GM18499 (cell line): ENCODE measurements around the gene TBL1XR1.
A peak's percentile ranks its signal among the peaks of the same experiment; 100 is the strongest.

ENCODE experiments used
- ATAC-seq: cut with Tn5 transposase; IDR thresholded peaks from one replicate; pipeline ENCODE4 v1.9.1; 2021; ENCODE audit warnings: moderate number of reproducible peaks; ENCODE audit not compliant: insufficient read depth, unreplicated experiment

The TBL1XR1 gene

DNA sequence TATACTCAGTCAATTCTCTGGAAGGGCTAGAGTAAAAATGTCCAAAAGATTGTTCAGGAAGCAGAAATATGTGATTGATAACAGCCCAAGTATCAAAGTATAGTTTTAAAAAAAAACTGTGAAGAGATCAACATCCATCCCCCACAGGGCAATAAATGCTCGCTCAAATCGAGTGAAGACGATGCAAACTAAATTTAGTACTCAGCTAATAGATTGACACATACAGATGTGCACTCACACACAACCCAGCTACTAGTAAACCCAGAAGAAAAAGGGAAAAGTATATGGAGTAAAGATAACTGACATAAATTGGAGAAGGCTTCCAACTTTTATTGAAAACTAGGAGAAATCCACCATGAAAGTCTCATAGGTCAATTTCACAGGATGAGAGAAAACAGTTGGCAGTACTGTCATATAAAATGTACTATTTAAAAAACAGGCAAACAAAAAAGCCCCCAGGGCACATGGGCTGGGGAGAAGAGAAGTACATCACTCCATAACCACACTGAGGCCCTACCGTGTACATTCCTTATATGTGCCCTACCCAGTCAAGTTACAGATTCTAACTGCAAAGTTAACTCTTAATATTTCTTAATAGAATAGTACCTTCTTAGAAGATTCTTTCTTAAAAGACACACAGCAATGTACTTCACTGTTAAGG is 125.7 kb downstream of the TBL1XR1 start:
- no peak for ATAC-seq

DNA sequence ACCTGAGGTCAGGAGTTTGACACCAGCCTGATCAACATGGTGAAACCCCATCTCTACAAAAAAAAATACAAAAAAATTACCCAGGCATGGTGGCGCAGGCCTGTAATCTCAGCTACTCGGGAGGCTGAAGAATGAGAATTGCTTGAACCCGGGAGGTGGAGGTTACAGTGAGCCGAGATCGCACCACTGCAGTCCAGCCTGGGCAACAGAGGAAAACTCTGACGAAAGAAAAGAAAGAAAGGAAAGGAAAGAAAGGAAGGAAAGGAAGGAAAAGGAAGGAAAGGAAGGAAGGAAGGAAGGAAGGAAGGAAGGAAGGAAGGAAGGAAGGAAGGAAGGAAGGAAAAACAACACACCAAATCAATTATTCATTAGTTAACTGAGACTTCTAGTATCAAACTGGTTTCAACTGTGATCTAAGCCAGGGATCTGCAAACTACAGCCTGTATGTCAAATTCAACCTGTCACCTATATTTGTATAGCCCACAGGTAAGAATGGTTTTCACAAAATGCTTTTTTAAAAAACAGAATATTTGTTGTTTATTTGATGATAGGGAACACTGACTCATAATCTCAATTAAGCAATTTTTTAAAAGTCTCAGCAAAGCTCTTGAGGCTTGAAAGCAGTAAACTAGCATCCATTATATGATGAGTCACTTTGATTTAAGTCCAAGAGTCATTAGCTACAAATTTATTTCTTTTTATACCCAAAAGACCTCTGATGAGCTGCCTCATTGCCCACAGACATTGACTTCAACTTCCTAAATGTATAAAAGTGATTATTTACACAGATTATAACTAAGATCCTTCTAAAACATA is 127.6 kb downstream of the TBL1XR1 start:
- no peak for ATAC-seq

DNA sequence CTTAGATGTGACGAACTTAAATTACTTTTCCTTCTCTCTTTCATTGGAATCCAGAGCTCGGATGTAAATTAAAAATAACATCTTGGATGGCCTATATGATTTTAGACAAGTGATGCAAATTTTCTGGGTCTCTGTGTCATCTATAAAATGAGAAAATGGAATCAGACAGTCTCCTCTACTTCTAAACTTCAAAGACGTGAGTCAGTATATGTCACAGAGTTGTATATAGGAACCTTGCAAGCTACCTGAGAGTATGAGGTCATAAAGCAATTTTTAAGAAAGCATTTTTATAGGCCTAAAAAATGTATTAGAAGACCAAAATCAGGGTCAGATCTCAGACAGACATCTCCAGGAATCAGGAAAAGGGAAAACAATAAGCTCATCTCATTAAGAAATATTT is 128.3 kb downstream of the TBL1XR1 start:
- no peak for ATAC-seq

DNA sequence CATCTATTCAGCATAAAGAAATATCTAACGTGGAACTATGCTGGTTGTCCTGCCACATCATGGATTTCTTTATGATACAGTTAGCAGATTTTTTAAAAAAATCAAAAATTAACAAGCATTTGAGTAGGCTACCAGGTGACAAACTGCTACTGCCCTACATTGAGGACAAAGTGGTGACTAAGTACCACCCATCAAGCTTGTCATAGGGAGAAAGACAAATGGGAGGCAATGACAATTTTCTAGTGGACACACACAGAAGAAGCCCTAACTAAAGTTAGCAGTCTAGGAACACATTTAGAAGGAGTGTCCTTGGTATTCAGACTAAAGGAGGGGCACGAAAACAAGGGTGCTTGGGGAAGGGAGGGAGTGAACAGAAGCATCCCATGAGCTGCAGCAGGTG is 131.2 kb downstream of the TBL1XR1 start:
- no peak for ATAC-seq

DNA sequence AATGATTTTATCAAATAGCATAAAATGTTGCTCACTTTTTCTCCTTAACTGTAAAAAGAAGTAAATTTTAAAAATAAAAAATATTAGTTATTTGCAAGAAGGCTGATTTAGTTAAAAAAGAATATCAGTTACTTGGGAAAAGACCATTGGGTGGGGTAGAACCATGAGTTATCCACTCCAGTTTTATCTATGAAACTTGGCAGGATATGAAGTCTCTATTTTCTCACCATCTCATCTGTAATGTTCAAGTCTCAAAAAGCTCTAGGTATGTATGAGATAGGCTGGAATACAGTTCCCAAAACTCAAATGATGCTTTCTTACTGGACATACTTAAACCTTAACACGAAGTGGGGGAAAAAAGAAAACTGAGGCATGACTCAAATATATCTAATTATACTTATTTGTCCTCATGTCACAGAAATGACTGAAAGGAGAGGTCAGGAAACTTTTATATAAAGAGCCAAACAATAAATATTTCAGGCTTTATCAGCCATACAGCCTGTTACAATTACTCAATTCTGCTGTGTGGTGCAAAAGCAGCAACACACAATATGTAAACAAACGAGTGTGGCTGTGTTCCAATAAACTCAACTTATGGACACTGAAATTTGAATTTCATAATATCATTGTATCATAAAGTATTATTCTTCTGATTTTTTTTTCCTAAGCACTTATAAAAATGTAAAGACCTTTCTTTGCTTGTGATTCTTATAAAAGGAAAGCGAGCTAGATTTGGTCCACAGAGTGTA is 131.8 kb downstream of the TBL1XR1 start:
- no peak for ATAC-seq

DNA sequence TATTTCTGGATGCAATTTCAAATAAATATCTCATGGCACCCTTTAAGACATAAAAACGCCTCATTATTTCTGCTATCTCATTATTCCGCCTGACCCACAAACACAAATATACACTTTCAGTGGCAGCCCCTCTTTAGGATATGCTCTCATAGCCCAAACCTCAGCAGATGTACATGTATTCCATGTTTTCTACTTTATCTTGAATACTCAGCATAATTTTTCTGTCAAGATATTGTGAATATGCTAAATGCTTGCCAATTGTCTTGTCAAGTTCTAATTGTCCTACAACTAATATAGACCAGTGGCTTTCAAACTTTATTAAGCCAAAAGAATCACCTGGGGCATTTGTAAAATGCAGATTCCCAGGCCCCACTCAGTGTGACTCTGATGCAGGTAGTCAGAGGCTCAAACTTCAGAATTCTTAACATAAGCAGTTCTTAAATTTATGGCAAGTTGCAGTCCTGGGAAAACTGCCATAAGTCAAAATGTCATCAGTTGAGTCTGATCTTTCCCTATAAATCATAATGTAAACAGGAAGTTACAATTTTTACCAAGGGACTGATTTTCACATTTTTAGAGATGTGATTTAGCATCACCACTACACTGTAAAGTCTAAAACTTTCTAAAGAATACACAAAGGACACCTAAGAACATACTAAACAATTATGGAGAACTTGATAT is 135.1 kb downstream of the TBL1XR1 start:
- ATAC-seq, result no peak

DNA sequence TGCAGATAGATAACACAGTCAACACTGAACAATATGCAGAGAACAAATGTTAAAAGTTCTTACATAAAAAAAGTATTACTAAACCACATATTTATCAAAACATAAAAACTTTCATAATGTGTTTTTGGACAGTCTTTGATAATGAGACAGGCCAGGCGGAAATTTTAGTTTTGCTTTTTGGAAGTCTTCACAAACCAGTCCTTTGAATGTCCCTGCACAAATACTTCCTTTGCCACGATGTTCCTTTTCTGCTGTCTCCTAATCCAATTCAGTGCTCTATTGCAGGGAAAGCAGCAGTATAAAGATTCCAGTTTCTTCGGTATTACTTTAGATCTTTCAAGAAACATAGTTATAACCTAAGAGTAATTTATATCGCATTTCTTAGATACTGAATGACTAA is 135.9 kb downstream of the TBL1XR1 start:
- no peak for ATAC-seq

DNA sequence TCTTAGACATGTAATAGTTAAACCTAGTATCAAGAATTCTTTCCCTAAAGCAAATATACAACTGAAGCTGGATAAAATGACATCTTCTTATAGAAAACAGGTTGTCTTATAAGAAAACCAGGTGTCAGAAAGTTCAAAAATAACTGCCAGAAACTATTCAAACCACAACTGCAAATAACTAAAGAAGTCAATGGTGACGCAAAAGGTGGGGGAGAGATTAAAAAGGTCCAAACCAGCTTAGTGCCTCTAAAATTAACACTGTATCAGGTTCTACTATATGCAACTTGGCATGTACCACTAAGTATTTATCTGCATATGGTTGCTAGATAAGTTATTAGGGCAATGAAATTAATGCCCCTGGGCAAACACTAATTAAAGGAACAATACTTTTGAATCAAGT is 136.8 kb downstream of the TBL1XR1 start:
- ATAC-seq, result no peak

DNA sequence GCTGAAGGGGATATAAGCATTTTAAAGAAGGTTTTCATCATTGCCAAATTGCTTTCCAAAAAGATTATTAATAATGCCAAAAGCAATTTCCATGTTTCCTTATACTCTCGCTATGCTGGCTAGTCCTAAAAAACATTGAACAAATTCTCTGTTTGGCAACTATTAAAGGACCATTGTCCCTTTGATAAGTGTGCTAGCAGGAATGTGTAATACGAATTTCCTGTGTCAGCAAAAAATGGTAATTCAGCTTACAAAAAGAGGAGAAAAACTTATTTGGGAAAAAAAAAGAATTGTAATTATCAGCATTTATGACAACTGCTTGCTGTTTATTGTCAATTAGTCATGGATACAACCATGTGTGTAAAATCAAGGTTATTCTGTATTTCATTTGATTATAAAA is 138.6 kb downstream of the TBL1XR1 start:
- ATAC-seq, result no peak

DNA sequence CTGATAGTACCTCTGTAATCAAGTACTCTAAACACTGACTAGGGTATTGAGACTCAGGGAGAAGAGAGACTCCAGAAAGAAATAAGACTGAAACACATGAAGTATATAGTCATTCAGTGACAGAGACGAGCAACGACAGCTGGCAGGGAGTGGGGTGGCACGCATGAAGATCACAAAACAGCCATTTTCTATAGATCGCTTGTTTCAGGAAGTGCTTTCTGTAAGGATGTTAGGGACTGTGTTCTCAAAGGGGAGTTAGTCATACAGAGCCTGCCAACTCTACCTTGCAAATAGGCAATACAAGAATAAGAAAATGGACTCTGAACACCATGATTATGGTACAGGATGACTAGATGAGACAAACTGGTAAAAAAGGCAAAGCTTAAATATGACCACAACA is 139.5 kb downstream of the TBL1XR1 start:
- ATAC-seq, result peak; percentile 96

DNA sequence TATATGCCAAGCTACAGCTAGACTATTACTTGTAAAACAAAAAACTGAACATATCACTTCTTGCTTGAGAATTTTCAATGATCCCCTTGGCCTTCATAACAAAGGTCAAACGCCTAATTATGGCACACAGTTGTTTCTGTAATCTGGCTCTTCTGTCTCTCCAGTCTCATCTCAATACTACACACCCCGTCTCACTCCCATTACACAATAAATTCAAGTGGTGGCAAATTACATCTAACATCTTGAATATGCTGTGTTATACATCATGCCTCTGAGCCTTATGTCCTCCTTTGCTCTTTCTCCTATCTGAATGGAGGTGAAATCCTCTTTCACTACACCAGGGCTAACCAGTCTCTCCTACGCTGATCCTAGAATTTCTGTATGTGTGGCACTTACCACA is 140.4 kb downstream of the TBL1XR1 start:
- ATAC-seq, result no peak

DNA sequence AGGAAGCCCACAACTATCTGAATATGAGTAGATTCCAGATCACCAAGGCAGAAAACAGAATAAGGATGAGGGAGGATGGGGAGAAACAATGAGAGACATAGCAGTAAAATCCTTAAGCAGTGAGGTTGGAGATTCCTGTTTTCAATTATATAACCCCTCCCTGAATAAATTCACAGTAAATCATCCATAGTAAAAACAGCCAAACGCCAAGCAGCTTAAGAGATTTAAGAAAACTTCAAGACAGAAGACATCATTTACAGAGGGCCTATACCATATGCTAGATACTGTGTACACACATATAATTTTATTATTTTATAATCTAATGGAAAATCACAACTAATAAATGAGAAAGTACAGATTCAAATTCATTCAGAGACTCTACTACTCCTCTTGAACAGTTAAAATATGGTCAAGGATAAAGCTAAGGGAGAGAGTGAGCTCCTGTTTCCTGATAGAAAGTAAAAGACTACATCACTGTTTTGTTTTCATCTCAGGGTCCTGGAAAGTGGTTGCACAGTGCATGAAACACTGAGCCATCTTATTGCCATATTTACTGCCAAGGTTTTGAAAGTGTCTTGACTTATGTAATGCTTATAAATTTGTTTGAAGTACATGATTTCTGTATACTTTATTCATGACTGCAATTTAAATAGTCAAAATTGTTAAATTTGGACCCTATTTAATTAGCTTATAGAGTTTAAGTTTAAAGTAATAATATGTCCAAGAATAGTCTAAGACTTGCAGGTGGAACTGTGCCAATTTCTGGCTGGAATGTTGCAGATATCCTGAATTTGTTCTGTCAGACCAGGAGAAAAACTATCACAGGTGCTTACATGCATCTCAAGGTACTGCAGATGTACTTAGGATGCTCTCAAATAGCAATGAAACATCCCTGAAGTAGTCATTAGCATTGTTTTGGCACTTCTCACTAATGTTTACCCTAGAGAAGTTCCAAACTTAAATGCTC is 141.4 kb downstream of the TBL1XR1 start:
- ATAC-seq, result no peak

DNA sequence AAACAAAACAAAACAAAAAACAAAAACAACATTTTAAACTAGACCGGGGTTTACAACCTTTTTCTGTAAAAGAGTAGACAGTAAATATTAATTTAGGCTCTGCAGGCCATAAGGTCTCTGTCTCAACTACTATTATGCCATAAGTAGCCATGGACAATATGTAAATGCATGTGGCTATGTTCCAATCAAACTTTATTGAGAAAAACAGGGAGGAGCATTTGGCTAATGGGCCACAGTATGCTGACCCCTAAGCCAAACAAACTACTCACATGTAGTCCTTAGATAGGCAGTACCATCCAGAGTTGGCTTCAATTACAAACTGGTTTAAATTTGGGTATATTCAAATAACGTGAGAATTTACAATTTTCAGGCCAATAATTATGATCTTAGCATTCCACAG is 144.2 kb downstream of the TBL1XR1 start:
- ATAC-seq, result no peak

DNA sequence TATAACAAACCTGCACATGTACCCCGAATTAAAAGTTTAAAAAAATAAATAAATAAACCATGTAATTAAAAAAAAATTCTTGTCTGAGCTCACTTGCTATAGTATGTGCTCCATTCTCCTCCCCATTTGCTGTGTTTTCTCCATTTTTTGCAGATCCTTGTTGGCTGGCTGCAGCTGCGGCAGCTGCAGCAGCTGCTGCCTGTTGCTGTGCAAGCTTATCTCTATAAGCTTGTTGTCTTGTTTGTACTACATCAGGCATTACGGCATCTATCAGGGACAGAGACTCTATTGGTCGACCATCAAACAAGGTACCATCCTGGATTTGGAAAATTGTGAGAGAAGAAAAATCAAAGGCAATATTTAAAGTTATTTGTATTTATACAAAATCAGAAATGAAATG is 145.9 kb downstream of the TBL1XR1 start:
- no peak for ATAC-seq

DNA sequence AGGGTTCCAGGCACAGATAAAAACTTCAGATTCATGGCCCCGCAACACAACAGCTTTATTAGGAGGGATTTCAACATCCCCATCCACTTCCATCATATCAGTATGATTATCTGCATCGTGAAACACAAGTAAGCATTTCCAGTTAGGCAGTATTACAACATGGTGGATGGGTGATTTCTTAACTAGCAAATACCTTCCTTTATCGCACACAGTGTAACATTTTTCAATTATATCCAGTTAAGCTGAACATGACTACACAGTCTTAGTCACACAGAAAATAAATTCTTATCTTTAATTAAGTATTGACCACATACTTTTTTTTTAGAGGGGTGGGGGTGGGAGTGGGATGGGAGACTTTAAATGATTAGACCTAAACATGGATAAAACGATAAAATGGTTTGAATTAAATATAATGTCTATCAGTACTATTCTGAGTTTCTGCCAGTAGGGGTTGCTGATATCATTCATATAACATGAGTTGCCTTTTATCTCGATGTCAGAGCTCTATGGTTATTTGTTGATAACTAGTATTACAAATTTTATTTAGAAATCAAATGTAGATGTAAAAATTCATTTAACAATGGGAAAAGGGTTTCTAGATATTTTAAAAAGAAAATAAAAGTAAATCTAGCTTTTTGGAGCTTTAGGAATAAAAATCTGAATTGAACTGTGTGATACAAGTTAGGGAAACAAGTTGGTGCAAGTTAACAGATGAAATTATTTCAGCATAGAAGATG is 146.6 kb downstream of the TBL1XR1 start:
- peak; percentile 66 for ATAC-seq

DNA sequence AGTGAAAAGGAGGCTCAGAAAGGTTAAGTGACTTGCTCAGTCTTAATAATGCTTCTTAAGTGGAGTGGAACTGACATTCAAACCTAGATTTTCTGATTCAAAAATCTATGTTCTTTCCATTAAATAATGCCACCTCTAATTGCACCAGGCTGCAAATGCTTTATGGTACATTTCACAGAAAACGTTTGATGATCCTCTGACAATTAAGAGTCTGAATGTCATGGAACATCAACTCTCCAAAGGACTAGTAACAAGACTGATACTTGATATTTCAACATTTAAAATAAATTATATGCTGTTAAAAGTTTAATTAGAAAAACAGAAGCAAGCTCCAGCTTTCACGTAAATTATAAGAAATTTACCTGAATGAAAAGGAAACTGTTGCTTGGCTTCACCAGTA is 151.5 kb downstream of the TBL1XR1 start:
- no peak for ATAC-seq

DNA sequence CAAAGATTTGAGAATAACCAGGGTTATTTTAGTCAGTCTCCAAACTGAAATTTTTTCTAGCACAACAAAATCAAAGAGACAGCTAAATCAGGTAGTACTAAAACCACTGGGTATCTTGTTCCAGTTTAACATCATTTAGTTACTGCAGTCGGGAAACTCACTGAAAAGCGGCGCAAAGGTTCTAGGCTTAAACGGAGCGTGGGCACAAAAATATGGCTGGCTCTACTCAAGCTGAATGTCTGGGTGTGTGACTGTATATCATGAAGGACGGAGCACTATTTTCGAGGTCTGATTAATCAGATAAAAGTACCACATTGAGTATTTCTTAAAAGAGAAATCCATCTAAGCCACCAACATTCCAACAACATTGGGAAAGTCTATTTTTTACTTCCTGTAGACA is 152.1 kb downstream of the TBL1XR1 start:
- ATAC-seq, result no peak

DNA sequence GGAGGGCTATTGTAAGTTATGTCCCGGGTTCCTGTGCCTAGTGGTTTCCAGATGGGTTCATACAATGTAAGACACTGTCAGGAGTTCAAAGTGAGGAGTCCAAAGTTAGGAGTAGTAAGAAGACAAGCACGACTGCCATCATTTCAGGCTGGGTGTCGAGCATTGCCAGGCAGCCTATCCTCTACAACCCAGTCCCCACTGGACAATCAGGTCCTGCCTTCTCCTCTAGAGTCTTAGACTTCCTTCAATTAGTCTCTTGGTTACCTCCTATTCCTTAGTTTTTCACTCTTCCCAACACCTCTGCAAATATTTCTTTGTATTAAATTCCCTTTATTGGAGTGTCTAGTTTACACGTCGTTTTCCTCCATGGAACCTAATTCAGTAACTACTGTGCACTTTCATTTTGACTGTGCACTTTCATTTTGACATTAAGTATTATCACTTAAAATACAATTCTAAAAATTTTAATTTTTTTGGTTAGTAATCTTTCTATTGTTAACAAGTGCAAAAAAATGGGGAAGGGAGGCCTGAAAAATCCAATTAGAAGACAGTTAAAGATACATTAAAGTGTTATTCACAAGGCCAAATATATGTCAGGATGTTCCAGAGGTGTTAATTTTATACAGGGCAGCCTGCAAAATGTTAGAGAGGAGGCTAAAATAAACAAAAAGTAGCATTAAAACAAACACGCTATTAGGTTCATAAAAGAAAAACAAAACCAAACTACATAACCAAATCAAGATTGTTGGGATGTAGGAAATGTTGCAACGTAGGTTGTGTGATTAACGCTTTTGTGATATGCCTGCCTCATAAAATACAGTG is 155.3 kb downstream of the TBL1XR1 start:
- ATAC-seq, result no peak
